Breast epithelium (tissue), 4 donors: ENCODE measurements around the gene FOLR1. TPM values are rescaled to one million over a fixed set of nuclear protein-coding genes. Genes with fewer than 3 reads are reported as not detected.
"Not testable (repeated sequence)": the region's sequence is repeated elsewhere in the genome, so short reads cannot be mapped to it uniquely, and the experiment has no call there.

Experiments
- DNase-seq, 2 donors: peaks; one replicate each; pipeline ENCODE4 v3.0.0-alpha.2; 2019; ENCODE audit warnings: low spot score in 2 of 2
- H3K27ac ChIP-seq, 2 donors: fragments of 200-600 bp; sonication (generic) in 1 of 2; one replicate each; pipeline ENCODE4 v1.5.1; 2016 to 2019; ENCODE audit warnings: mild to moderate bottlenecking in 1 of 2
- H3K27me3 ChIP-seq, 2 donors: fragments of 200-600 bp; sonication (generic) in 1 of 2; one replicate each; pipeline versions ENCODE4 v1.5.1 to v1.6.0; 2017 to 2019; ENCODE audit warnings: control low read depth in 1 of 2, mild to moderate bottlenecking in 1 of 2
- H3K36me3 ChIP-seq: fragments of 200-600 bp; one replicate; pipeline ENCODE4 v1.5.1; 2019
- H3K4me1 ChIP-seq, 2 donors: fragments of 200-600 bp; sonication (generic); one replicate each; pipeline ENCODE4 v1.5.1; 2016 to 2019; ENCODE audit warnings: control low read depth in 1 of 2
- H3K4me3 ChIP-seq, 3 donors: fragments of 200-600 bp; sonication (generic); 1 replicate in 2 of 3; 2 replicates in 1 of 3; pipeline ENCODE4 v1.5.1; 2016 to 2019; ENCODE audit warnings: mild to moderate bottlenecking in 3 of 3, moderate library complexity in 2 of 3
- H3K9me3 ChIP-seq, 2 donors: fragments of 200-600 bp; sonication (generic) in 1 of 2; one replicate each; pipeline ENCODE4 v1.5.1; 2016 to 2019; ENCODE audit warnings: control low read depth in 1 of 2
- CTCF ChIP-seq, 3 donors: fragments of 450-650 bp; IDR thresholded peaks; one replicate each; pipeline ENCODE4 v1.5.1; 2016 to 2017; ENCODE audit warnings: antibody characterized with exemption in 3 of 3, mild to moderate bottlenecking in 3 of 3, moderate library complexity in 3 of 3
- POLR2A ChIP-seq: fragments of 450-650 bp; IDR thresholded peaks from one replicate; pipeline ENCODE4 v1.6.1; 2016; ENCODE audit warnings: antibody characterized with exemption, mild to moderate bottlenecking, moderate library complexity
- POLR2AphosphoS5 ChIP-seq, 3 donors: sonication (generic); formaldehyde crosslinking; IDR thresholded peaks; one replicate each; pipeline ENCODE4 v1.6.1; 2017; ENCODE audit warnings: antibody characterized with exemption in 3 of 3
- intact Hi-C: fragments of 100-400 bp; cut with DNase I; formaldehyde crosslinking; loops from one replicate; pipeline ENCODE4 v1.15.1; 2023; ENCODE audit warnings: low total_unique reads
- total RNA-seq, 3 donors: library from RNA; depleted of rRNA; stranded (reverse); fragments of >200 nt; gene quantifications; one replicate each; pipeline ENCODE4 v1.1.0, GENCODE V29; 2016

FOLR1 gene
- total RNA-seq, 3 donors from 2014 or later, result 11.8 to 45.2 TPM; not detected in 1

- H3K27me3 ChIP-seq, result no peaks in the 10 kb centered on the region
- H3K27ac ChIP-seq, result no peak overlapping the region
- intact Hi-C loops, result no loop called here
- no peaks in the 10 kb centered on the region for H3K4me1 ChIP-seq
- no peak overlapping the region for H3K4me3 ChIP-seq
- no peaks in the 10 kb centered on the region for H3K36me3 ChIP-seq
- H3K9me3 ChIP-seq, result no peaks in the 10 kb centered on the region
- DNase-seq, result no peak
- no peak for TF ChIP-seq POLR2A
These were observed 37.1 kb upstream of the FOLR1 start for GRCh38 chr11:72154816-72155215.

GRCh38 chr11:72155751-72156150 lies 36.2 kb upstream of the FOLR1 start:
- Histone ChIP-seq H3K36me3 (no peaks in the 10 kb centered on the region), H3K9me3 (no peaks in the 10 kb centered on the region), H3K4me1 (no peaks in the 10 kb centered on the region), H3K4me3 (no peak overlapping the region), H3K27ac (no peak overlapping the region), H3K27me3 (no peaks in the 10 kb centered on the region)
- DNase-seq, result no peak
- intact Hi-C loops, result no loop called here
- TF ChIP-seq POLR2A (no peak), CTCF (IDR thresholded peaks at IDR 0.05) (no peak), POLR2AphosphoS5 (IDR thresholded peaks at IDR 0.05) (no peak)

- no peaks in the 10 kb centered on the region for H3K36me3 ChIP-seq
- H3K27me3 ChIP-seq, result no peaks in the 10 kb centered on the region
- TF ChIP-seq CTCF (IDR thresholded peaks at IDR 0.05) (no peak), POLR2A (no peak)
- H3K4me1 ChIP-seq, result no peaks in the 10 kb centered on the region
- no peak for DNase-seq
- H3K27ac ChIP-seq, result no peak overlapping the region
- H3K9me3 ChIP-seq, result no peaks in the 10 kb centered on the region
- no peak overlapping the region for H3K4me3 ChIP-seq
- intact Hi-C loops, result no loop called here
These were observed 34.8 kb upstream of the FOLR1 start for GRCh38 chr11:72157131-72157530.

- Histone ChIP-seq H3K4me1 (no peaks in the 10 kb centered on the region), H3K27ac (no peak overlapping the region), H3K4me3 (no peak overlapping the region), H3K9me3 (no peaks in the 10 kb centered on the region), H3K36me3 (no peaks in the 10 kb centered on the region), H3K27me3 (no peaks in the 10 kb centered on the region)
- no peak for TF ChIP-seq POLR2A
- no peak for TF ChIP-seq CTCF (IDR thresholded peaks at IDR 0.05)
- no peak for TF ChIP-seq POLR2AphosphoS5 (IDR thresholded peaks at IDR 0.05)
- intact Hi-C loops, result no loop called here
- no peak for DNase-seq
These were observed 31.6 kb upstream of the FOLR1 start for GRCh38 chr11:72160319-72160718.

- Histone ChIP-seq H3K36me3 (no peaks in the 10 kb centered on the region), H3K9me3 (no peaks in the 10 kb centered on the region), H3K4me3 (no peak overlapping the region), H3K27ac (no peak overlapping the region), H3K27me3 (no peaks in the 10 kb centered on the region), H3K4me1 (no peaks in the 10 kb centered on the region)
- intact Hi-C loops, result no loop called here
- TF ChIP-seq POLR2A, result no peak
- TF ChIP-seq CTCF (IDR thresholded peaks at IDR 0.05), result no peak
- TF ChIP-seq POLR2AphosphoS5 (IDR thresholded peaks at IDR 0.05), result no peak
- no peak for DNase-seq
These were observed 28.9 kb upstream of the FOLR1 start for GRCh38 chr11:72162891-72163492.

- H3K4me3 ChIP-seq, H3K9me3 ChIP-seq, H3K36me3 ChIP-seq, DNase-seq, H3K27me3 ChIP-seq, H3K27ac ChIP-seq, H3K4me1 ChIP-seq, intact Hi-C loops: not testable (repeated sequence)
These were observed 27.8 kb upstream of the FOLR1 start for GRCh38 chr11:72164187-72164586.

GRCh38 chr11:72169046-72169555 lies 22.8 kb upstream of the FOLR1 start:
- H3K36me3 ChIP-seq, H3K27me3 ChIP-seq, H3K9me3 ChIP-seq, DNase-seq, H3K4me3 ChIP-seq, H3K27ac ChIP-seq, intact Hi-C loops, H3K4me1 ChIP-seq: not testable (repeated sequence)

GRCh38 chr11:72169754-72170153 lies 22.2 kb upstream of the FOLR1 start:
- H3K4me3 ChIP-seq, H3K4me1 ChIP-seq, H3K27ac ChIP-seq, H3K9me3 ChIP-seq, DNase-seq, intact Hi-C loops, H3K27me3 ChIP-seq, H3K36me3 ChIP-seq: not testable (repeated sequence)

GRCh38 chr11:72172043-72172442 lies 19.9 kb upstream of the FOLR1 start:
- H3K4me3 ChIP-seq, intact Hi-C loops, DNase-seq, H3K27ac ChIP-seq, H3K36me3 ChIP-seq, H3K27me3 ChIP-seq, H3K9me3 ChIP-seq, H3K4me1 ChIP-seq: not testable (repeated sequence)
